Ishikawa (cell line): ENCODE results near the gene PTAFR.

Source experiments
- EP300 ChIP-seq: IDR thresholded peaks from 2 replicates; pipeline ENCODE4 v1.6.1; 2012; ENCODE audit warnings: borderline replicate concordance
- NFIC ChIP-seq: IDR thresholded peaks from 2 replicates; pipeline ENCODE4 v1.6.1; 2012
- RAD21 ChIP-seq: IDR thresholded peaks from 2 replicates; pipeline ENCODE4 v1.6.1; 2012; ENCODE audit warnings: low read depth
- TEAD4 ChIP-seq: IDR thresholded peaks from 2 replicates; pipeline ENCODE4 v1.6.1; 2012
- YY1 ChIP-seq: IDR thresholded peaks from 2 replicates; pipeline ENCODE4 v1.6.1; 2012; ENCODE audit warnings: low read depth
- TF ChIP-seq, protein P1 (sequence below): IDR thresholded peaks from 2 replicates; pipeline ENCODE4 v1.6.1; 2012
- TF ChIP-seq, protein P2 (sequence below): IDR thresholded peaks from 2 replicates; pipeline ENCODE4 v1.6.1; 2012

GRCh38 chr1:28196330-28196729 is 19.8 kb upstream of the PTAFR start:
- TF ChIP-seq, protein P1, sequence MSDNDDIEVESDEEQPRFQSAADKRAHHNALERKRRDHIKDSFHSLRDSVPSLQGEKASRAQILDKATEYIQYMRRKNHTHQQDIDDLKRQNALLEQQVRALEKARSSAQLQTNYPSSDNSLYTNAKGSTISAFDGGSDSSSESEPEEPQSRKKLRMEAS: no peak
- no peak for TF ChIP-seq YY1
- TF ChIP-seq EP300: no peak
- TF ChIP-seq, protein P2, sequence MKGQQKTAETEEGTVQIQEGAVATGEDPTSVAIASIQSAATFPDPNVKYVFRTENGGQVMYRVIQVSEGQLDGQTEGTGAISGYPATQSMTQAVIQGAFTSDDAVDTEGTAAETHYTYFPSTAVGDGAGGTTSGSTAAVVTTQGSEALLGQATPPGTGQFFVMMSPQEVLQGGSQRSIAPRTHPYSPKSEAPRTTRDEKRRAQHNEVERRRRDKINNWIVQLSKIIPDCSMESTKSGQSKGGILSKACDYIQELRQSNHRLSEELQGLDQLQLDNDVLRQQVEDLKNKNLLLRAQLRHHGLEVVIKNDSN: no peak
- no peak for TF ChIP-seq RAD21
- no peak for TF ChIP-seq NFIC
- no peak for TF ChIP-seq TEAD4
